ENCODE data around the gene ARID5A.

ARID5A gene

DNA sequence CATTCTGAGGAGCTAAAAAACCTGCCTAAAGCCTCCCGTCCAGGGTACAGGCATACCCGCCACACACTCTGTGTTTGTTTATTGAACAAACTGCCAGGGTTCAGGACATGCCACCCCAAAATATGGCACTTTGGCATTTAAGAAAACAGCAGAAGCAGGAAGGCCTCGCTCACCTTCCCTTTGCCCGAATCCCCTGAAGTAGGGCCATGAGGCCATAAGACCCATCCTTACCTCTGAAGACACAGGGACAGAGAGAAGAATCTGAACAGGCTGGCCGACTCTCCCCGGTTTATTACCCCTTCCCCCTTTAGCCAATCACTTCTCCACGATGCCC lies 29.7 kb upstream of the ARID5A start:
- no peak for DNase-seq

DNA sequence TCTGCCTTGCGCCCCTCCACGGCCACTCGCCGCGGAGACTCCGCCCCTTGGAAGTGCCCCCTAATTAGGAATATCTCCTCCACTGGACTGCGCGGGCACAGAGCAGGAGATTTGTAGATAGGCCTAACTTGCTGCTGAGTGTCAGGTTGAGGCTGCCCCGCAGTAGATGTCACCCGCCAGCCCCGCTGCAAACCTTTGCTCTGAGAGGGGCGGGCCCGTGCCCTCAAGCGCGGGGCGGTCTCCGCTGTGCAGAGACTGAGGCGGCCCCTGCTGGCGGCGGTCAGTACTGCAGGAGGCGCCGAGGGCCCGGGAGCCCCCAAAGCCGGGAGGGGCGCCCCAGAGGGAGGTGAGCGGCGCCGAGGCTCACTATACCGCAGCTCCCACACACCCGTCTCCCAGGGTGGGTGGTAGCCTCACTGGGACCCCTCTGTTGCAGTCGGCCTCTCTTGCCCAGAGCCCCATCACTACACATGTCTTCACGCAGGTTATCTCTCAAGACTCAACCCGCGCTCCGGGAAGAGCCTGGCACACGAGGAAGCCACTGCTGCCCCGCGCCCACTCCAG lies 28.5 kb upstream of the ARID5A start:
- DNase-seq, result peak; percentile 81 to 90 (median 85)

DNA sequence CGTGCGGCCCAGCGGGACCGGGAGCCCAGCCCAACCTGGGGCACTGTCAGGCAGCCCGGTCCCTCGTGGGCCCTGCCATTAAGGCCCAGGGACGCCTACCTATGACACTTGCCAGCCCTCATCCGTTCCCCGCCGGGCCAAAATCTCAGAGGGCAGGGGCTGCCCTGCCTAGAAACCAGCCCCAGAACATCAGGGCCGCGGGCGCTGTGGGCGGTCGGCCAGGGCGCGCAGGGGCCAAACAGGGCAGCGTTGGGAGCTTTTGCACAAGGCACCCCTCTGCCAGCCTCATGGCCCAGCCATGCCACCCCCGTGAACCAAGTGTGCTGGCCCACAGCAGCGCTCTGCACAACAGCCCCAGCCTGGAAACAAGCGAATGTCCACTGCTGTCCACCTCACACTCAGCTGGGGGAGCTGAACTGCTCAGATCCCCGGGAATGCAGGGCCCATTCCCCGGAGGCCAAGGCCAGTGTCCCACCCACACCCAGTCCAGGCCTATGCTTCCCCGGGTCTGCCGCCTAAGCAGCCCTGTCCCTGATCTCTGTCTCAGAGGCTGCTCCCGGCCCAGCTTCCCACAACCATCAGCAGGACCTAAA lies 27.9 kb upstream of the ARID5A start:
- DNase-seq, result no peak

DNA sequence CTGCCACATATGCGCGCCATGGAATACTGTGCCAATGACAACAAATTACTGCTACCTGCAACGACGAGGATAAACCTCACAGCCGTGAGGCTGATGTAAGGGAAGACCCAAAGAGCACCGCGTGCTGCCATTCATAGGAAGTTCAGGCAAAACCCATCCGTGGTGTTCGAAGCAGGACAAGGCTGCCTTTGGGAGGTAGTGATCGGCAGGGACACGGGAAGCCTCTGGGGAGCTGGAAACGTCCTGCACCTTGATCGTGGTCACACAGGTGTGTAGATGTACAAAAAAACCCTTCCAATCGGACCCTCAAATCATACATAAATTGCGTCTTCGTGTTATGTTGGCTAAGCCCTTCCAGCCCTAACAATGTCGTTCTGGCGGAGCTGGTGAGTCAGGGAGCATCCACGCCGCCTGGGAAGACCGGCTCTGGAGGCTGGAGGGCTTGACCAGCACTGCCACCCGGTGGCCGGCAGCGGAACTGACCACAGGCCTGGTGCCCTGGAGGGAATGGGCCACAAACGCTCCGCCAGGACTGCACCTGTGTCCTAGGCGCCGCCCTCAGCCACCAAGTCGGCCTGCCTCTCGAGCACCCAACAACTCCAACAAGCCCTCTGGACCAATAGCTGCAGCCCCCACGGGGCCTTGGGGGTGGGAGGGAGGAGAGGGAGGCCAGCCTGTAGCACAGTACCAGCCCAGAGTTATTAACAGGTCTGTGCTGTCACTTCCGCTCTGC lies 27.3 kb upstream of the ARID5A start:
- peak in 2 of 5 experiments; percentile 41 to 46 for DNase-seq

DNA sequence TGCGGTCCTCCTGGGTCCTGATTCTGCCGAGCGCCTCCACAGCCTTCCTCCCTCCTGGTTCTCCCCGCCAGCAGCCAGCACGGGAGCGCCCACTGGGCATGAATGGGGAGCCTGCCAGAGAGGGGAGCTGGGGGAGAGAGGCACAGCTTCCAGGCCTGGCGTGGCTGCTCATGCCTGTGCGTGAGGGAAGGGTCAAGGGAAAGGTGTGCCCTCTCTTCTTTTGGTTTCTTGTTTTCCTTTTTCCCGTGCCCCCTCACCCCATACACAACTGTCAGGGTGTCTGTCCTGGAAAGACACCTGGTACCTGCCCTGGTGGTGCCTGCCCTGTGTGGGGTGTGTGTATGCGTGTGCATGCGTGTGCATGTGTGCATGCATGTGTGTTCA lies 26.7 kb upstream of the ARID5A start:
- no peak for DNase-seq

DNA sequence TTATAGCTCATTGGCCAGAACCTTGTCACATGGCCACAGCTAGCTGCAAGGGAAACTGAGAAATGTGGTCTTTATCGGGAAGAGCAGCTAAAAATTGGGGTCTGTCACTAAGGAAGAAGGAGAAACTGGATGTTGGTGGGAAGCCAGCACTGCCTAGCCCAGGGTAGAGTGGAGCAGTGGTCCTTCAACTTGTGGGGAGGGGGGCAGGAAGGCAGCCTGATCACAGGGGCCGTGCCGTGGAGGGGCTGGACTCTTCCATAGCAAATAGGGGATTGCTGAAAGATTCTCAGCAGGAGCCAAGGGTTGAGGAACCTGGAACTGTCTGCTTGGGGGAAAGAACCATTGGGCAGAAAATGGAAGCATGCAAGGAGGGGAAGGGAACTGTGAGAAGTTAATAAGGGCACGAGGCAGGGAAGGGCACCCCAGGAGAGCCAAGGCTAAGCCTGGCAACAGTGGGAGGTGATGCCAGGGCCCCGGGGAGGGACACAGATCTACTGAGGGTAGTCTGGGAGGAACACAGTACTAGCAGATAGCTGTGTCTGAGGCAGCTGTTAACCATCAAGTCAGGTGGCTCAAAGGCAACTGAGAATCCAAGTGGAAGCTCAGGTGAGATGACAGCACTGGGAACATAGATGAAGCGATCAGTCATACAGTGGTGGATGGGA lies 25.5 kb upstream of the ARID5A start:
- DNase-seq, result no peak

DNA sequence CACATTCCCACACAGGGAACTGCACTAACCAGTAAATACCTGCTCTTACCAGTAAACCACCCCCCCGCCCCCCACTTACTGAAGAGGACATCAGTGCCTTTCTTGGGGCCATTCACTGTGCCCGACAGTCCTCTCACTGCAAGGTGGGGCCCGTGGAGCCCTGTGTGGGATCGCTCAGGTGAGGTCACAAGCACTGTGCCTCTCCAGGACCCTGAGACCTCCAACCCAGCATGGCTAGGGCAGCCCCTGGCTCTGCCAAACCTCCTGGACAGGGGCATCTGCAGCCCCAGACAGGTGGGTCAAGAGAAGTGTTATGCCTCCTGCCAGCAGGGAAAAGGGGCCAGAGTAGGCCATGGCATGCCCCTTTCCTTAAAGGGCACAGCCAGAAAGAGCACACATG lies 24.7 kb upstream of the ARID5A start:
- DNase-seq, result no peak

DNA sequence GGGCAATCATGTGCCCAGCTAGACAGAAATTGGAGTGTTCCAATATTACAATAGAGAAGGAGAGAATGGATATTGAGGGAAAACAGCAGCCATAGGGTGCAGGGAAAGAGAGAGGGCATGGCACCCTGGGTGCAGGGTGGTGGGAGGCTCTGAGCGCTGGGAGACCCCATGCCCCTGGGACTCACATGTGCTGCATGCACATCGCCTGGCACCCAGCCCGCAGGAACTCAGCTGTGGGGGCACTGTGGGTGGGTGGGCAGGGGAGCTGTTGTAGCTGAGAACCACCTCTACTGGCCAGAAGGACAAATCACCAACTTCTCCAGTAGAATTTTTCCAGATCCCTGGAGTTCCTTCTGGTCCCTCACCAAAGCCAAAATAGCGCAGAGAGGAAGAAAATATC lies 24.2 kb upstream of the ARID5A start:
- DNase-seq, result no peak

DNA sequence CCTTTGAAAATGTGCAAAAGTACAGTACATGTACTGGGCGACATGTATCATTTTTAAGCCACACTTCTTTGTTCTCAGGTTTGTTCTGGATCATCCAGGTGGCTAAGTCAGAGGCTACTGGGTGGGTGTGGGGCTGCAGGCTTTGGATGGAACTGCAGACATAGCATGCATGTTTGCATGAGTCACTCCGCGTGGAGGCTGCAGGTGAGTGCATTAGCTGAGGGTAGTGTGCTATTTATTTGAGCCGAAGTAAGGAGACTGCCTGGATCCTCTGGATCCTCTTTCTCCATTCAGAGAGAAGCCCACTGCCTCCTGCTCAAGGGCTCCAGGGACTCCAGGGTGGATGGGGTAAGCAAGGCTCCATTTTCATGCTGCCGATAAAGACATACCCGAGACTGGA lies 22.0 kb upstream of the ARID5A start:
- no peak for DNase-seq

DNA sequence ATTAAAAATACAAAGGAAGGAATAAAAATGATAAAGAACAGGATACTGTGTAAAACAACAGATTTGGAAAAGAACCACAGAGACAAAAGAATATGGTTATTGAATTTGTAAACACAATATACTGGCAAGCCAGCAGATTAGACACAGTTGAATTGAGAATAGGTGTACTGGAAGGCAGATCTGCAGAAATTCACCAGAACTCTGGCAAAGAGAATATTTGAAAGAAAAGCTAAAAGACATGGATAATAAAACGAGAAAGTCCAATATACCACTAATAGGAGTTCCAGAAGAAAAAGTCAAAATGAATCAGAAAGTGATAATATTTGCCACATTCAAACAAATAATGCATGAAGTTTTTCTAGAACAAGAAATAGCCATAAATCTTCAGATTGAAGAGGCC lies 19.5 kb upstream of the ARID5A start:
- no peak for DNase-seq

DNA sequence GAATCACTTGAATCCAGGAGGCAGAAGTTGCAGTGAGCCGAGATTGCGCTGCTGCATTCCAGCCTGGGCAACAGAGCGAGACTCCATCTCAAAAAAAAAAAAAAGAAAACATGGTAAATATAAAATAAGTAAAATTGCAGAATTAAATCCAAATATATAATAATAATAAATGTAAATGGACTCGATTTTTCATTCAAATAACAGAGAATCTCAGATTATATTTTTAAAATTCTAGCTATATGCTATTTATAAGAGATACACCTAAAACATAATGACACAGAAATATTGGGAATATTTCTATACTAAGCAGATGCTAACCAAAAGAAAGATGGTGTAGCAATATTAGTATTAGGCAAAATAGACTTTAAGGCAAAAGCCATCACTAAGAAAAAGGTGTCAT lies 16.3 kb upstream of the ARID5A start:
- no peak for DNase-seq

DNA sequence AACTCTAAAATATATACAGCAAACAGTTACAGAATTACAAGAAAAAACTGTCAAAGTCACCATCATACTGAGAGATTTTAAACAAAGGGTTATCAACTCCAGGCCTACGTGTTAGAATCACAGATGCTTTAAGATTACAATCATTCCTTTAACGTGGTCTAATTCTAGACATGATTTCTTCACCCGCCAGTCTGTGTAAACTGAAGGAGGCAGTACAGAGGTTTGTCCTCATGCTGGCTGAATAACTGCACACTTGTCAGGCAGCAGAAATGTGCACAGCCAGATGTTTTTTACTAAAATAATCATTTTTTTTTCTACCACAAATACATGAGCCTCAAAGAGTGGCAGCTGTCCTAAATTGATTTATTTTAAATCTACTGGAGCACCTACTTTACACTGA lies 15.9 kb upstream of the ARID5A start:
- peak in 1 of 5 experiments; percentile 81 for DNase-seq

DNA sequence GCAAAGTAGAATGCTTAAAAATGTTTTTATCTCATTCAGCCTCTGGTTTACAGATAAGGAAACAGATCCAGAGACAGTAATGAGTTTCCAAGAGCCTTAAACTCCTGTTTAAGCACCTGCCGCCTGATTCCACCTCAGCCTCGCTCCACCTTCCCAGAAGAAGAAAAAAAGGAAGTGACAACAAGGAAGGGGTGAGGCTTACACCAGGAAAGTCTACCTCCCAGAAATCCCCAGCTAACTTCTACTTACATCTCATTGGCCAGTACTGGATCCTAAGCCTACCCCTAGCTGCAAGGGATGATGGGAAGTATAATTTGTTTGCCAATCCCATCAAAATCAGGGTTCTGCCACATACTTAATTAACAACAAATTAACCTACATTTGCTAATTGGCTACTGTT lies 15.3 kb upstream of the ARID5A start:
- DNase-seq, result no peak

DNA sequence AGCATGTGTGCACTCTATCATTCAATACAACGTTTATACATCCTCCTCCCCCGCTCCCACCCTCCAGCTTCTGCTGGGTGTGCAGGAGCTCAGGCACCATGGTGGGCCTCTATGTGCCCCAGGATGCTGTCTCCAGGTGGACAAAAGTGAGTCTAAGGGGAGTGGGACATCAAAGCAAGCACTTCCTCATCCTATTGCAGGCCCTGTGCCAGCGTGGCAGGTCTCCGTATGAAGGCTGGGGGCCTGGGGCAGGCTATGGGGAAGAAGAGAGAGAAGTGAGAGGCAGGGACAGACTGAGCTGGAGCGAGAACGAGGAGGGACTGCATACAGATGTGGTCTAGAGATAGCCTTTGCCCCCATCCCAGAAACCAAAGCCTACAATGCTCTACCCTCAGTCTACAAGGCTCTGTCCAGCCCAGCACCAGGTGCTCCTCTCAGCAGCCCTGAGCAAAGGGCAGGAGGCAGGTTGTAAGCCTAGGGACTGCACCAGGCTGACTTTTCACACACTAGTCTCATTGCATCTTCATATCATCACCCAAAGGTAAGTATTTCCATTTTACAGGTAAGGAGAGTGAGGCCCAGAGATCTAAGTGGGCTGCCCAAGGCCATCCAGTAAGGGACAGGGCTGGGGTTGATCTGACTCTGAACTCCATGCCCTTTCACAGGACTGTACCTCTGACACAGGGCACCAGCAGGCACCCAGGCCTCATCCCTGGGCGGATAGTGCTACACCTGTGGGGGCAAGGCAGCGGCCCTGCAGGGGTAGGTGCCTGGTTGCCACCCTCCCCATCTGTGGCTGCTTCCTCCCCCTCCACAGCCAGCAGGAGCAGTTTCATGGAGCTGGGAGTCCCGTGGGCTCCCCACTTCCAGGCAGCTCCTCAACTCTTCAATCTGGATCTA lies 14.0 kb upstream of the ARID5A start:
- DNase-seq, result no peak

DNA sequence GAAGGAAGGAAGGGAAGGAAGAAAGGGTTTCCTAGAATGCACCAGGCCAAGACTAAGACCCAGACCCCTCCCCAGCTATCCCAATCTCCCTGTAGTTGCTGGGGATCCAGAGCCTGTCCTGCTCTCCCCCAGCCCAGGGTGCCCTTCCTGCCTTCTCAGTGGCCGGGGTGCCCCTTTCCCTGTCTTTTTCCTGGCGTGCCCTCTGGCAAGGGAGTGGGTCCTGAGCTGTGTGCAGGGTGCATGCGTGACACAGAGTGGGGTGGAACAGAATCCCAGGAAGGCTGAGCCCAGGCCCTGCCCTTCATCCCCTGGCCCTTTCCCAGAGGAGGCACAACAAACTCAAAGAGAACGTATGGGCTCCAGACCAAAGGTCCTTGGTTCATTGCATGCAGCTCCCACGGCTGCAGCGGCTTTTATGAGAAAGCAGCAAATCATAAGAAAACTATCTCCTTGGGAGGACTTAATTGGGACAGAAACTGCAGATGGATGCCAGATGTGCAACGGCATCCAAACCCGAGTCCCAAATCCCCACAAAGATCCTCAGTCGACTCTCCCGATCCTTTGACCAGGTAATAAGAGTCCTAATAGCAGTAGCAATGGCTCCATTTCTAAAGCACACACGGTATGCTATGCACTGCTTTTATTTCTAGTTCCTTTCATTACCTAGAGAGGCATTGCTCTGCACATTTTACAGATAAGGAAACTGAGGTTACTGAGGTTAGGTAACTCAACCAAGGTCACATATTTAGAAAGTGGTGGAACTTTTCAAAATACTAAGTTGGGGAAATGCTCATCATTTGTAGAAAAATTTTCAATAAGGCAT lies 12.7 kb upstream of the ARID5A start:
- peak in 1 of 5 experiments; percentile 91 for DNase-seq

DNA sequence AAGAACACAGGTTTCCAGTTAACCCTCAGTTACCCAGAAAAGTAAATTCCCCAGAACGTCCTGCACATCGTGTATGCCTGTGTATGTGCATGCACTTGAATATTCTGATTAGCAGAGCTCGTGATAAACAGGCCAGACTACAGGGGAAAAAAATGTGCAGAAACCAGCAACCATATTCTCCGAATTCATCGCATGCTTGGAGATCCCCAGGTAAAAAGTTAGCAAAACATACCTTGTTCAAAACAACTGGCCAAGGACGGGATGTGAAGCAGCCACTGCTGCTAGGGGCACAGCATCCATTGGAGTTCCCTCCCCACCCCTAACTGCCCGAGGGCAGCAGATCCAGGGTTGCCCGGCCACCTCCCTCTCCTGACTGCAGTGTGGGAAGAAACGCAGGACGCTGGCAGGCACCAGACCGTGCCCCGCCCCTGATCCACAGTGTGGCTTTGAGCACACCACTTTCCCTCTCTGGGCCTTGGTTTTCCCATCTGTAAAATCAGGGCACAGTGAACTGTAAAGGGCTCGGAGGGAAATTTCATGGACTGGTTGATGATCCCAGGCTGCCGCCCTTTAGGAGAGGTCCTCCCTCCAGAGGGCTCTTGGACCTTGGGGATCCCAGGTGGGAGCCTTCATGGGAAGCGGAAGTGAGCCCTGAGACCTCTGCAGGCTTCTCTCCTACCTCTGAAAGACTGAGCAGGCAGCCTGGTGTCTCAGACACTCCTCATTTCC lies 11.9 kb upstream of the ARID5A start:
- no peak for DNase-seq

DNA sequence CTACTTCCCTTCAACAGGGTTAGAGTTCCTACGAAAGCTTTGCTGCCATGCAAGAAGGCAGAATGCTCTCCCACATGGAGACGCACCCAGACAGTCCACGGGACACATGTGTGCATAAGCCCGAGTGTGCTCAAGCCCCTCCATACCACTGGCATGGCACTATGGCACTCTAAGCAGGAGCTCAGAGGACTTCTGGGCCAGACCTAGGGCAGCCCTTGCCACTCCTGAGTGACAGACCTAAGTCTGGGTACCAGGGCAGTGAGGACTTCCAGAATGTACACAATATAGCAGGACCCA lies 11.4 kb upstream of the ARID5A start:
- DNase-seq, result no peak

DNA sequence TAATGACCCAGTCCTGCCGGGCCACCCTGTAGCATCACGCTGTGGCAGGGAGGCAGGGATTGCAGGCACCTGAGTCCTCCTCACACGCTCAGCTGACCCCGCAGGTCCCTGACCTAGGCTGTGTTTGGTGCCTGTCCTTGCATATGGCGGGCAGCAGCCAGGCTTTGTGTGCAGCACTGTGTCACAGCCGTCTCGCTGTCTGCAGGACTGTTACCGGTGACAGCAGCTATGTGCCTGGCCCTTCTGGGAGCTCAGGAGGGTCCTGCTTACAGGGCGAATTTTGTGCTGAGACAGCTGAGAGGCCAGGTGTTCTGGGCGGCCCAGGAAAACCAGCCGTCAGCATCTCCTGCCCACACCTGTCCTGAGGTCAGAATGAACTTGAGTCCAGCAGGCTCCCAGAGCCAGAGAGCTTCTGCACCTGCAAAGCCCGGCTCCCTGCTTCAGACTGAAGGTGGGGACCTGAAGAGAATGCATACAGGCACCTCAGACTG lies 10.4 kb upstream of the ARID5A start:
- DNase-seq, result no peak

DNA sequence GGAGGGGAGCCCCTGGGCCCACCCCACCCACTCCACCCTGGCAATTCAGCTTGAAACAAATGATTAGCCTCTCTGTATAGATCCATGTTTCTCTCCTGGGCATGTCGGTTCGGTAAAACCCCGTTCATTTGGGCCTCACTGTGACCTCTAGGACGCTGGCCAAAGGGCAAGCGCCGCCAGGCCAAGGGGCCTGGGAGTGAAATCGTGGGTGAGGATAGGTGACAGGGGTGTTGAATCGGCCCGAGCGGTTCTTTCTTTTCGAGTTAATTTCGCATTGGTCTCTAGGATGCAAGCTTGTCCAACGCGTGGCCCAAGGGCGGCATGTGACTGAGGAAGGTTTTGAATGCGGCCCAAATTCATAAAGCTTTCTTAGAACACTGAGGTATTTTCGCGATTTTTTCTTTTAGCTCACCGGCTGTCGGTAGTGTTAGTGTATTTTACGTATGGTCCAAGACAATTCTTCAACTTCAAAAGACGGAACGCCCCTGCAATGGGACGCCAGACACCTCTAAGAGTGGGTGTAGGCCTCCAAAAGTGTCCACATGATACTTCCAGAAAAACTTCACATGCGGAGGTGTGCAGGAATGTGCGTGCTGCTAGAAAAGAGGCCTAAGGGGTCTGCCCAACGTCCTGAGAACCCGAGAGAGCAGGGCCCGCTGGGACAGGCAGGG lies 9.8 kb upstream of the ARID5A start:
- no peak for DNase-seq

DNA sequence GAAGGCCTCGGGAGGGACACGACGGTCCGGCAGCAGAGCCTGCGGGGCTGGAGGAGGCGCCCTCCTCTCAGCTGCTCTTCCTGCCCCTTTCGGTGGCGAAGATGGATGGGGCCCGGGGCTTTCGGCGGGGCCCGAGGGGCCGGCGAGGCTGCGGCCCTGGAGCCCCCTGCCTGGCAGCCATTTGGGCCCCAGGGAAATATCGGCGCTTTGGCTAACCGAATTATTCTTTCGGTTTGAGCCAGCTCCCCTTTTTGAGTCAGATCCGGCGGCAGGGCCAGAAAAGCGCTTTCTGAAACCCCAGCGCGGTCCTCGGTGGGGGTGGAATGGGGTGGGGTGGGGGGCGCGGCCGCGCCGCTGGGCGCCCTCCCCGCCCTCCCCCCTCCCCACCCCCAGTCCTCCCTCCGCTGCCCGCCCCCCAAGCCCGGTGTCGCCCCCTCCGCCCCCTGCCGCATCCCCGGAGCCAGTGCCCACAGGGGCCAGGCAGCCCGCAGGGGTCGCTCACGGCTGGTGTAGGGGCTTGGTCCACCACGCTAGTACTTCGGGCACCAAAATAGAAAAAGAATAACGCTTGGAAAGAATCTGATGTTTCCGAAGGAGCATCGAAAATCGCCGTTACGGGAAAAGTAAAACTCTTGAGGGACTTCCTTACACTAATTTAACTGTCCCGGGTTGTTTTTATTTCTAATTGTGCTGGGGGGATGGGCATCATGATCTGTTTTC lies 9.1 kb upstream of the ARID5A start:
- DNase-seq, result peak in 4 of 5 experiments; percentile 42 to 88 (median 46)

All from T-helper 2 cell (primary cell).